Upper lobe of left lung (tissue), 6 donors: Measurements from ENCODE around the gene TMCC3. TPM values are rescaled to one million over a fixed set of nuclear protein-coding genes. Genes with fewer than 3 reads are reported as not detected.

Experiments
- ATAC-seq, 2 donors: fragments of 200-7000 bp; cut with Tn5 transposase; one replicate each; pipeline ENCODE4 v1.9.1; 2022; ENCODE audit warnings: mild to moderate bottlenecking in 2 of 2, moderate library complexity in 2 of 2; ENCODE audit not compliant: low FRiP score in 2 of 2
- DNase-seq, 2 donors: peaks; one replicate each; pipeline ENCODE4 v3.0.0-alpha.2; 2019 to 2020
- H3K27ac ChIP-seq, 4 donors: fragments of 200-600 bp; sonication (generic); one replicate each; pipeline ENCODE4 v1.5.1; 2016 to 2019
- H3K27me3 ChIP-seq, 4 donors: fragments of 200-600 bp; sonication (generic); one replicate each; pipeline ENCODE4 v1.5.1; 2017 to 2019
- H3K36me3 ChIP-seq, 4 donors: fragments of 200-600 bp; sonication (generic); one replicate each; pipeline ENCODE4 v1.5.1; 2016 to 2019
- H3K4me1 ChIP-seq, 4 donors: fragments of 200-600 bp; sonication (generic); one replicate each; pipeline ENCODE4 v1.5.1; 2018 to 2019
- H3K4me3 ChIP-seq, 4 donors: fragments of 200-600 bp; sonication (generic); one replicate each; pipeline ENCODE4 v1.5.1; 2017 to 2019; ENCODE audit warnings: mild to moderate bottlenecking in 2 of 4, moderate library complexity in 1 of 4
- H3K9me3 ChIP-seq, 4 donors: fragments of 200-600 bp; sonication (generic); one replicate each; pipeline ENCODE4 v1.5.1; 2018 to 2019
- CTCF ChIP-seq, 6 experiments: fragments of 450-650 bp in 4 of 6; fragments of 200-600 bp in 2 of 6; sonication (generic) in 2 of 6; IDR thresholded peaks; one replicate each; pipeline ENCODE4 v1.5.1; 2016 to 2019; ENCODE audit warnings: antibody characterized with exemption in 6 of 6
- EP300 ChIP-seq, 4 donors: sonication (generic); formaldehyde crosslinking; IDR thresholded peaks; one replicate each; pipeline ENCODE4 v1.5.1; 2017; ENCODE audit warnings: antibody characterized with exemption in 4 of 4, control low read depth in 2 of 4
- POLR2A ChIP-seq, 4 donors: fragments of 450-650 bp; IDR thresholded peaks; one replicate each; pipeline ENCODE4 v1.5.1; 2016 to 2017; ENCODE audit warnings: antibody characterized with exemption in 4 of 4, mild to moderate bottlenecking in 2 of 4
- POLR2AphosphoS5 ChIP-seq, 2 donors: sonication (generic); formaldehyde crosslinking; IDR thresholded peaks; one replicate each; pipeline ENCODE4 v1.5.1; 2017; ENCODE audit warnings: antibody characterized with exemption in 2 of 2
- WGBS, 2 donors: methylation state at CpG; one replicate each; pipeline ENCODE4 v1.1.5; 2017 to 2018; 5-methylcytosine and 5-hydroxymethylcytosine counted together
- total RNA-seq, 6 donors: library from RNA; depleted of rRNA in 4 of 6; stranded (reverse); fragments of >200 nt in 4 of 6; gene quantifications; one replicate each; pipeline versions ENCODE4 v1.1.0 to v1.2.1, GENCODE V29; 2016 to 2021
- donor health status: DM: no; HTN: no; CAD: no; lungs with moderate emphysema.
- donor health status: DM: no; HTN: yes; CAD: no; lungs with severe emphysema.

The TMCC3 gene
- total RNA-seq, 6 donors from 2014 or later: 5.4 to 17.4 (median 12.7) TPM

DNA sequence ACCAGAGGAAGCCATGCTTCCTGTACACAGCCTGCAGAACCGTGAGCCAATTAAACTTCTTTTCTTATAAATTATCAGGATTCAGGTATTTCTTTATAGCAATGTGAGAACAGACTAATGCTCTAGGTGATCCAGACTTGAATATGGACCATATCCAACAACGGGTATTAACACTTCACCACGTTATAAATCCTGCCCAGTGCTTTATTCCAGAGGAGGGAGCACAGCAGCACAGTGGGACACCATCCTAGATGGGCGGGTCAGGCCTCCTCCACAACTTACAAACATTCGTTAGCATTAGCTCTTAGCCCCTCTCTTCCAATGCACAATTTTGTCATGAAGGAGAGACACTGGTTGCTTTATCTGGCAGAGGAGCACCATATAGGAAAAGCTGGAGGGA is 66.0 kb downstream of the TMCC3 start:
- TF ChIP-seq EP300 (IDR thresholded peaks at IDR 0.05) (no peak), CTCF (IDR thresholded peaks at IDR 0.05) (no peak), POLR2A (IDR thresholded peaks at IDR 0.05) (no peak), POLR2AphosphoS5 (IDR thresholded peaks at IDR 0.05) (no peak)
- Histone ChIP-seq H3K27ac (no peak overlapping the region), H3K36me3 (peaks cover 0 to 11% (median 2%) of the 10 kb centered on the region in 4 donors), H3K27me3 (no peaks in the 10 kb centered on the region), H3K4me1 (peaks cover 0 to 12% (median 2%) of the 10 kb centered on the region in 4 donors), H3K4me3 (no peak overlapping the region), H3K9me3 (no peaks in the 10 kb centered on the region)
- DNase-seq (no peak), ATAC-seq (no peak)
- WGBS, 2 donors: 81 to 86% methylated on average over 5 of the region's 5 CpGs

GRCh38 chr12:94582591-94582990 is 67.8 kb downstream of the TMCC3 start:
- Histone ChIP-seq H3K27ac (no peak overlapping the region), H3K36me3 (peaks cover 0 to 14% (median 2%) of the 10 kb centered on the region in 4 donors), H3K9me3 (no peaks in the 10 kb centered on the region), H3K27me3 (no peaks in the 10 kb centered on the region), H3K4me1 (peaks cover 0 to 12% (median 2%) of the 10 kb centered on the region in 4 donors), H3K4me3 (no peak overlapping the region)
- ATAC-seq (no peak), DNase-seq (no peak)
- 93 to 95% methylated on average over 5 of the region's 5 CpGs for WGBS, 2 donors
- TF ChIP-seq EP300 (IDR thresholded peaks at IDR 0.05): no peak
- no peak for TF ChIP-seq POLR2AphosphoS5 (IDR thresholded peaks at IDR 0.05)
- no peak for TF ChIP-seq POLR2A (IDR thresholded peaks at IDR 0.05)
- TF ChIP-seq CTCF (IDR thresholded peaks at IDR 0.05): no peak

DNA sequence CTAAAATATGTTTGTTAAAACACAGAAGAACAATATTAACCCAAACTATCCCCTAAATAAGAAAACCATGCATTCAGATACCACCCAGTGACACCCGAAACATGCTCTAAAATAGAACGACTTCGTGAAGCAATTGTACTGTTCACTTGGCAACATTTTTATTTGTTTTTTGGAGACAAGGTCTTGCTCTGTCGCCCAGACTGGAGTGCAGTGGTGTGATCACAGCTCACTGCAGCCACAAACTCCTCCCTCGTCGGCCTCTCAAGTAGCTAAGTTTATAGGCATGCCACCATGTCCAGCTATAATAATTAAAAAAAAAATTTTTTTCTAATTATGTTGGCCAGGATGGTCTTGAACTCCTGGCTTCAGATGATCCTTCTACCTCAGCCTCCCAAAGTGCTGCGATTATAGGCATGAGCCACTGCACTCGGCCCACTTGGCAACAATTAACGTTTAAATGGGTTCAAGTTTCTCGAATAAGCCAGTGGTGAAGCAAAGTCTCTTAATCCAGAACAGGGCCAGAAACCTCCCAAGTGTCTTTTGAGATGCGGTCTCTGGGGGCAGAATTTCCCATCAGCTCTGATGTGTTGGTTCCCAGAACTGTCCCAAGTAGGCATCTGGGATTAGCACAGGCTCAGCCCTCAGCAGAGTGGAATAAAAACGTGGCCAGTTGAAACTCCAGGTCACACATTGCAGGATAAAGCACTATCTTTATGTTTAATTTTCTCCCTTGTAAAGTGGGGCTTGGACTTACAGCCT is 74.5 kb downstream of the TMCC3 start:
- 74 to 80% methylated on average over 12 of the region's 12 CpGs for WGBS, 2 donors
- H3K27ac ChIP-seq: no peak overlapping the region

DNA sequence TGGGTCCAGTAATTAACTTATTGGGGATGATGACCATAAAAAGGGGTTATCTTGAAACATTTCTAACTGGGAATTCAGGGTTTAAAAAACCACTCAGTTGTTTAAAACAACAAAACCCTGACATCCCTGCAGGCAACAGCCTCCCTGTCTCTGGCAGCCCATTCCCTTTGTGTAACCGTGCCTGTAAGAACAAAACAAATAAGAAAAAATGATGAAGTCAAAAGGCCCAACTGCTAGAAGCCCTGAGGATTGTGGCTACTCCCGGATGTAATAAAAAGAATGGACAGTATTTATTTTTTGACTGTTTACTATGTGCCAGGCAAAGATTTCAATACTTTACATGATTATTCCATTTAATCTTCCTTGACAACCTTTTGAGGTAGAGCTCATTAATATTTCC is 75.3 kb downstream of the TMCC3 start:
- no peaks in the 10 kb centered on the region for H3K27me3 ChIP-seq
- H3K9me3 ChIP-seq: no peaks in the 10 kb centered on the region
- H3K4me3 ChIP-seq: no peak overlapping the region
- WGBS, 2 donors: 68% methylated on average over 2 of the region's 2 CpGs
- no peak for TF ChIP-seq EP300 (IDR thresholded peaks at IDR 0.05)
- no peak for TF ChIP-seq POLR2A (IDR thresholded peaks at IDR 0.05)
- TF ChIP-seq POLR2AphosphoS5 (IDR thresholded peaks at IDR 0.05): no peak
- TF ChIP-seq CTCF (IDR thresholded peaks at IDR 0.05): no peak
- peaks cover 0 to 14% (median 2%) of the 10 kb centered on the region in 4 donors for H3K36me3 ChIP-seq
- H3K27ac ChIP-seq: no peak overlapping the region
- peaks cover 0 to 4% (median 0%) of the 10 kb centered on the region in 4 donors for H3K4me1 ChIP-seq
- DNase-seq (no peak), ATAC-seq (no peak)

More for the DNA sequence above, 74.5 kb downstream of the TMCC3 start:
- peaks cover 0 to 10% (median 1%) of the 10 kb centered on the region in 4 donors for H3K36me3 ChIP-seq
- no peaks in the 10 kb centered on the region for H3K27me3 ChIP-seq
- H3K4me3 ChIP-seq: no peak overlapping the region
- no peak for DNase-seq
- no peak for ATAC-seq
- no peaks in the 10 kb centered on the region for H3K9me3 ChIP-seq
- H3K4me1 ChIP-seq: peaks cover 0 to 4% (median 0%) of the 10 kb centered on the region in 4 donors
- TF ChIP-seq POLR2A (IDR thresholded peaks at IDR 0.05) (no peak), CTCF (IDR thresholded peaks at IDR 0.05) (no peak), EP300 (IDR thresholded peaks at IDR 0.05) (no peak), POLR2AphosphoS5 (IDR thresholded peaks at IDR 0.05) (no peak)
